Measurements from ENCODE around the gene PFKM. TPM values are rescaled to one million over a fixed set of nuclear protein-coding genes. Genes with fewer than 3 reads are reported as not detected.
A peak's percentile ranks its signal among the peaks of the same experiment; 100 is the strongest.
"Not testable (repeated sequence)": the region's sequence is repeated elsewhere in the genome, so short reads cannot be mapped to it uniquely, and the experiment has no call there.

The PFKM gene
- total RNA-seq, 1 donor from 2014 or later, result 400 TPM

GRCh38 chr12:48142818-48143674 is 23.9 kb downstream of the PFKM start:
- no peak for DNase-seq (ENCODE audit: low spot score)

GRCh38 chr12:48143898-48144297 is 24.7 kb downstream of the PFKM start:
- intact Hi-C loops (cut with DNase I), result no loop called here
- no peak for DNase-seq (ENCODE audit: low spot score)

More at GRCh38 chr12:48142818-48143674, 23.9 kb downstream of the PFKM start:
- intact Hi-C loops (cut with DNase I), result no loop called here

GRCh38 chr12:48145981-48146380 is 26.8 kb downstream of the PFKM start:
- intact Hi-C loops (cut with DNase I), result loop anchor here (2.0 kb wide), 1 partner anchor 19 kb away; no protein-coding TSS in a partner anchor
- no peak for DNase-seq (ENCODE audit: low spot score)

GRCh38 chr12:48151103-48151771 is 32.1 kb downstream of the PFKM start:
- intact Hi-C loops (cut with DNase I), result no loop called here
- DNase-seq (ENCODE audit: low spot score), result no peak

- not testable (repeated sequence) for DNase-seq (ENCODE audit: low spot score)
- intact Hi-C loops (cut with DNase I), result loop anchor here (2.0 to 5.0 kb wide), 3 partner anchors 33 to 49 kb away; partner anchors contain the start of gene SENP1
Observed at GRCh38 chr12:48155786-48156185, 36.6 kb downstream of the PFKM start.

- no peak for DNase-seq (ENCODE audit: low spot score)
- intact Hi-C loops (cut with DNase I), result loop anchor here (2.0 to 5.0 kb wide), 3 partner anchors 34 to 50 kb away; partner anchors contain the start of gene SENP1
Observed at GRCh38 chr12:48156652-48157017, 37.5 kb downstream of the PFKM start.

GRCh38 chr12:48157018-48157888 is 38.1 kb downstream of the PFKM start, which contains the start of gene ASB8:
Gene ASB8 (minus strand): TSS chr12:48157515. CDS start chr12:48153496, 4,019 bp downstream.
- DNase-seq (ENCODE audit: low spot score), result peak; percentile 99
- intact Hi-C loops (cut with DNase I), result loop anchor here (2.0 to 5.0 kb wide), 3 partner anchors 35 to 50 kb away; partner anchors contain the start of gene SENP1

GRCh38 chr12:48157889-48158370 is 38.8 kb downstream of the PFKM start:
- DNase-seq (ENCODE audit: low spot score), result no peak
- intact Hi-C loops (cut with DNase I), result loop anchor here (2.0 to 5.0 kb wide), 3 partner anchors 36 to 51 kb away; partner anchors contain the start of gene SENP1

GRCh38 chr12:48160046-48160445 is 40.9 kb downstream of the PFKM start:
- intact Hi-C loops (cut with DNase I), result no loop called here
- DNase-seq (ENCODE audit: low spot score), result no peak

- intact Hi-C loops (cut with DNase I), result no loop called here
- no peak for DNase-seq (ENCODE audit: low spot score)
Observed at GRCh38 chr12:48160807-48161206, 41.6 kb downstream of the PFKM start.

GRCh38 chr12:48163150-48163747 is 44.1 kb downstream of the PFKM start:
- intact Hi-C loops (cut with DNase I), result no loop called here
- no peak for DNase-seq (ENCODE audit: low spot score)

- DNase-seq (ENCODE audit: low spot score), result no peak
- intact Hi-C loops (cut with DNase I), result no loop called here
Observed at GRCh38 chr12:48164451-48164850, 45.3 kb downstream of the PFKM start.

- intact Hi-C loops (cut with DNase I), result no loop called here
- no peak for DNase-seq (ENCODE audit: low spot score)
Observed at GRCh38 chr12:48165089-48165981, 46.2 kb downstream of the PFKM start.

GRCh38 chr12:48169011-48169410 is 49.8 kb downstream of the PFKM start:
- no peak for DNase-seq (ENCODE audit: low spot score)
- intact Hi-C loops (cut with DNase I), result no loop called here

- intact Hi-C loops (cut with DNase I), result no loop called here
- DNase-seq (ENCODE audit: low spot score), result no peak
Observed at GRCh38 chr12:48175613-48176416, 56.7 kb downstream of the PFKM start.

GRCh38 chr12:48176417-48176751 is 57.2 kb downstream of the PFKM start:
- intact Hi-C loops (cut with DNase I), result no loop called here

GRCh38 chr12:48177982-48178381 is 58.8 kb downstream of the PFKM start:
- no peak for DNase-seq (ENCODE audit: low spot score)
- intact Hi-C loops (cut with DNase I), result no loop called here

More at GRCh38 chr12:48176417-48176751, 57.2 kb downstream of the PFKM start:
- no peak for DNase-seq (ENCODE audit: low spot score)
